GM19025 (cell line): ENCODE data around the gene SEC14L2.
"Not testable (repeated sequence)": the region's sequence is repeated elsewhere in the genome, so short reads cannot be mapped to it uniquely, and the experiment has no call there.

ENCODE experiments used
- ATAC-seq: cut with Tn5 transposase; IDR thresholded peaks from one replicate; pipeline ENCODE4 v1.9.1; 2021; ENCODE audit warnings: mild to moderate bottlenecking, low read depth, moderate library complexity; ENCODE audit not compliant: unreplicated experiment

The SEC14L2 gene

GRCh38 chr22:30402028-30402765 is 5.4 kb downstream of the SEC14L2 start:
- ATAC-seq: no peak

DNA sequence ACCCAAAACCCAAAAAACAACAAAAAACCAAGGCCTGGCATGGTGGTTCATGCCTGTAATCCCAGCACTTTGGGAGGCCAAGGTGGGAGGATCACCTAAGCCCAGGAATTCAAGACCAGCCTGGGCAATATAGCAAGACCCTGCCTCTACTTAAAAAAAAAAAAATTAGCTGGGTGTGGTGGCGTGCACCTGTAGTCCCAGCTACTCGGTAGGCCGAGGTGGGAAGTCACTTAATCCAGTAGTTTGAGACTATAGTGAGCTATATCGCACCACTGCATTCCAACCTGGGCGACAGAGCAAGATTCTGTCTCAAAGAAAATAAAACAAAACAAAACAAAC is 5.9 kb downstream of the SEC14L2 start:
- ATAC-seq: not testable (repeated sequence)

- ATAC-seq: no peak
These were observed 7.5 kb downstream of the SEC14L2 start for GRCh38 chr22:30404307-30404706.

DNA sequence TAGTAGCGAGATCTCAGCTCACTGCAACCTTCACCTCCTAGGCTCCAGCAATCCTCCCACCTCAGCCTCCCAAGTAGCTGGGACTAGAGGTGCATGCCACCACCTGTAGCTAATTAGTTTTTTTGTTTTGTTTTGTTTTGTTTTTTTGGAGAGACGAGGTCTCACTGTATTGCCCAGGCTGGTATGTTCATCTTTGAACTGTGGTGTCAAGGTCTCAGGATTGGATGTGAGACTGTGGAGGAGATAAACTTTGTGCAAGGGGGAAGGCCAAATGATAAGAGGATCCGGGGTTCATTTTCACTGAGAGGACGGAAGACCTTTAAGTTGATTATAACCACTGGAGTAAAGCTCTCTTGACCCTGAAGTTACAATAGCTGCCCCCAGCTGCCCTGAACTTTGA is 8.9 kb downstream of the SEC14L2 start:
- ATAC-seq: no peak

- ATAC-seq: no peak
These were observed 9.6 kb downstream of the SEC14L2 start for GRCh38 chr22:30406400-30406799.

DNA sequence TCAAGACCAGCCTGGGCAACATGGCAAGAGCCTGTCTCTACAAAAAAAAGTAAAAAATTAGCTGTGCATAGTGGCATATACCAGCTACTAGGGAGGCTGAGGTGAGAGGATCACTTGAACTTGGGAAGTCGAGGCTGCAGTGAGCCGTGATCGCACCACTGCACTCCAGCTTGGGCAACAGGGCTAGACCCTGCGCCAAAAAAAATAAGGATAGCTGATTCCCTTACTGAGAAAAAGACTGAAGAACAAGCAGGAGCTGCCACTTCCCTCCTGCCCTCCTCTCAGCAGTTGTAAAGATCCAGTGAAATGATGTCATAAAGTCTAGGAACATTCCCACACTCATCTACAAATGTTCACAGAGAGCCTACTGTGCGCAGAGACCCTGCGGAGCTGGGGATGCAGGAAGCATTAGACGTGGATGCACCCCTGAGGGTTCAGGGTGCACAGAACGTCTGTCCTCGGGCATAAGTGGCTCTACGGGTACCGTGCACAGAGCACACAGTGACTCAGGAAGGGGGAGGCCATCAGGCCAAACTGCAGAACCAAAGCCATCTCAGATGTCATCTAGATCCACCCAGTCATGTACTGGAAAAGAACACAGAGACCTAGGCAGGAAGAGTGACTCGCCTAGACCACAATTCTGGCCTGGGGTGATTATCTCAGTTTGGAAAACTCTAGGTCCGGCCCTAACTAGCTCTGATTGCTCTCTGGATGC is 11.7 kb downstream of the SEC14L2 start:
- no peak for ATAC-seq

- no peak for ATAC-seq
These were observed 15.0 kb downstream of the SEC14L2 start for GRCh38 chr22:30411780-30412179.

DNA sequence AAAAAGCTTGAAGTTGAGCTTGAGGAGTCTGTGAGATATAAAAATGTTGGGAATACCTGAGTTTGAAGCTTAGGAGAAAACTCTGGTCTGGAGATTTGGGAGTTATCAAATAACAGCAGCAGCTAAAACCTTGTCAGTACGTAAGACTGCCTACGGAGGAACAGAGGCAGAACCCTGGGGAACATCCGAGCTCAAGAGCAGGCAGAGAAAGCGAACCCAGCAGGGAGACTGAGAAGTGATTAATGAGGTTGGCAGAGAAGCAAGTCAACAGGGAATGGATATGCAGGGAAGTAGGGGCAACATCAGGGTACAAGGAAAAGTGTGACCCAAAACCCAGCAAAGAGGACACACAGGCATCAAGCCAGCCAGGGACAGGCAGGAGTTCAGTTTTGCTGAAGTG is 16.2 kb downstream of the SEC14L2 start:
- no peak for ATAC-seq

GRCh38 chr22:30413745-30414524 is 17.1 kb downstream of the SEC14L2 start:
- ATAC-seq: no peak

- ATAC-seq: no peak
These were observed 17.8 kb downstream of the SEC14L2 start for GRCh38 chr22:30414525-30415047.

GRCh38 chr22:30416403-30416802 is 19.6 kb downstream of the SEC14L2 start:
- ATAC-seq: no peak

GRCh38 chr22:30416837-30417236 is 20.0 kb downstream of the SEC14L2 start:
- ATAC-seq: no peak

- no peak for ATAC-seq
These were observed 23.7 kb downstream of the SEC14L2 start for GRCh38 chr22:30420347-30421125.

- ATAC-seq: no peak
These were observed 25.1 kb downstream of the SEC14L2 start for GRCh38 chr22:30421695-30422480.

- ATAC-seq: no peak
These were observed 25.9 kb downstream of the SEC14L2 start for GRCh38 chr22:30422481-30423300.

- ATAC-seq: peak; percentile 23
These were observed 26.6 kb downstream of the SEC14L2 start for GRCh38 chr22:30423301-30423958.

DNA sequence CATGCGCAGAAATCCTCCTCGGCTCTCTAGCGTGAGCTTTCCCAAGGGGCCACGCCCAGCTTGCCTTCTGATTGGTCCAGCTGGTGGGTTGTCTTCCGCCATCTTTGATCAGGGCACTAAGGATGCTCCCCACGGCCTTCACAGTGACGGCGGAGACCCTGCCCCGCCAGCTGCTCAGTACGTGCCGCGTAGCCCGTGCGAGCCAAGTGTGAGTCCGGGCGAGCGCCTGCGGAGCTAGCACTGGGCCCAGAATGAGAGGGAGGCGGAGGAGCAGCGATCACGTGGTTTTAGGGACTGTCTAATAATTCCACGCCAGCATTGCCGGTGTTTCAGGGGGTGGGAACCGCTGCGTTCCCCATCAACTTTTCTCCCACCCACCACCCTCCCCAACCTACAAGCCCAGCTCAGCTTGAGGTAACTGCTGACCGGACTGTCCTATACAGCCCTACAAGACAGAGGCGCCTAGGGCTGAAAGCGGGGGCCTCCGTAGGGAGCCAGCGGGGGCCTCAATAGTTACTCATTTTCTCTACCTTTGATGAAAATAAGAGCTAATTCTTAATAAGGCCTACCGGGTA is 27.2 kb downstream of the SEC14L2 start:
- peak; percentile 73 for ATAC-seq
